HT1080 (cell line): Measurements from ENCODE around the gene HPRT1. TPM values are rescaled to one million over a fixed set of nuclear protein-coding genes. Genes with fewer than 3 reads are reported as not detected.
"Not testable (repeated sequence)": the region's sequence is repeated elsewhere in the genome, so short reads cannot be mapped to it uniquely, and the experiment has no call there.

Experiments
- DNase-seq: peaks from one replicate; pipeline ENCODE4 v3.0.0-alpha.2; 2015; ENCODE audit warnings: low read depth
- polyA plus RNA-seq, 2 experiments: library from polyadenylated mRNA; depleted of rRNA; stranded (reverse); fragments of >200 nt; gene quantifications; 2 replicates each; pipeline ENCODE4 v1.2.3, GENCODE V29; 2015
- total RNA-seq: library from RNA; depleted of rRNA; stranded (reverse); fragments of >200 nt; shearing (Covaris generic); gene quantifications from 2 replicates; pipeline ENCODE4 v1.2.3, GENCODE V29; 2014; rRNA removed

The HPRT1 gene, protein sequence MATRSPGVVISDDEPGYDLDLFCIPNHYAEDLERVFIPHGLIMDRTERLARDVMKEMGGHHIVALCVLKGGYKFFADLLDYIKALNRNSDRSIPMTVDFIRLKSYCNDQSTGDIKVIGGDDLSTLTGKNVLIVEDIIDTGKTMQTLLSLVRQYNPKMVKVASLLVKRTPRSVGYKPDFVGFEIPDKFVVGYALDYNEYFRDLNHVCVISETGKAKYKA
- 17.1 and 18.1 TPM in 2 replicates for total RNA-seq
- polyA plus RNA-seq (2015; cell fraction: cytosol; rRNA removed) = 132 and 147 TPM in 2 replicates
- polyA plus RNA-seq (2015; cell fraction: nucleus; rRNA removed) = 74.0 and 87.8 TPM in 2 replicates

DNA sequence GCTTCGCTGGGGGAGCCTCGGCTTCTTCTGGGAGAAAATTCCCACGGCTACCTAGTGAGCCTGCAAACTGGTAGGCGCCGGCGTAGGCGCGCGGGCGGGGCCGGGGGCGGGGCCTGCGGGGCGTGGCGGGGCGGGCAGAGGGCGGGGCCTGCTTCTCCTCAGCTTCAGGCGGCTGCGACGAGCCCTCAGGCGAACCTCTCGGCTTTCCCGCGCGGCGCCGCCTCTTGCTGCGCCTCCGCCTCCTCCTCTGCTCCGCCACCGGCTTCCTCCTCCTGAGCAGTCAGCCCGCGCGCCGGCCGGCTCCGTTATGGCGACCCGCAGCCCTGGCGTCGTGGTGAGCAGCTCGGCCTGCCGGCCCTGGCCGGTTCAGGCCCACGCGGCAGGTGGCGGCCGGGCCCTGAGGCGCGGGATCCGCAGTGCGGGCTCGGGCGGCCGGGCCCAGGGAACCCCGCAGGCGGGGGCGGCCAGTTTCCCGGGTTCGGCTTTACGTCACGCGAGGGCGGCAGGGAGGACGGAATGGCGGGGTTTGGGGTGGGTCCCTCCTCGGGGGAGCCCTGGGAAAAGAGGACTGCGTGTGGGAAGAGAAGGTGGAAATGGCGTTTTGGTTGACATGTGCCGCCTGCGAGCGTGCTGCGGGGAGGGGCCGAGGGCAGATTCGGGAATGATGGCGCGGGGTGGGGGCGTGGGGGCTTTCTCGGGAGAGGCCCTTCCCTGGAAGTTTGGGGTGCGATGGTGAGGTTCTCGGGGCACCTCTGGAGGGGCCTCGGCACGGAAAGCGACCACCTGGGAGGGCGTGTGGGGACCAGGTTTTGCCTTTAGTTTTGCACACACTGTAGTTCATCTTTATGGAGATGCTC, at the start of gene HPRT1:
Gene HPRT1, plus strand, starts transcription at position 161 of the 857 bp plus-strand sequence. Its CDS starts 147 bp downstream, at position 308.
- DNase-seq = peak; percentile 71

DNA sequence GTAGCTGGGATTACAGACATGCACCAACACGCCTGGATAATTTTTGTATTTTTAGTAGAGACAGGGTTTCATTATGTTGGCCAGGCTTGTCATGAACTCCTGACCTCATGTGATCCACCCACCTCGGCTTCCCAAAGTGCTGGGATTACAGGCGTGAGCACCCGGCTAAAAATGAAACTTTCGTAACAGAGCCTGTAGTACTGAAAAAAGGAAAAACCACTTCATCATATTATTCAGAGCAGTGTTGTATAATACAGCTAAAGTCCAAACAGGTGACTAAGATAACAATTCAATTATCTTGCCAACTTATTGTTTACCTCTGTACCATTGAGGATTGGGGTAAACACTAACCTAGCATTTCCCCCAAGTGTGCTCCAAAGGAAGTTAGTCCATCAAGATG, 43.9 kb upstream of the HPRT1 start:
- DNase-seq = no peak

DNA sequence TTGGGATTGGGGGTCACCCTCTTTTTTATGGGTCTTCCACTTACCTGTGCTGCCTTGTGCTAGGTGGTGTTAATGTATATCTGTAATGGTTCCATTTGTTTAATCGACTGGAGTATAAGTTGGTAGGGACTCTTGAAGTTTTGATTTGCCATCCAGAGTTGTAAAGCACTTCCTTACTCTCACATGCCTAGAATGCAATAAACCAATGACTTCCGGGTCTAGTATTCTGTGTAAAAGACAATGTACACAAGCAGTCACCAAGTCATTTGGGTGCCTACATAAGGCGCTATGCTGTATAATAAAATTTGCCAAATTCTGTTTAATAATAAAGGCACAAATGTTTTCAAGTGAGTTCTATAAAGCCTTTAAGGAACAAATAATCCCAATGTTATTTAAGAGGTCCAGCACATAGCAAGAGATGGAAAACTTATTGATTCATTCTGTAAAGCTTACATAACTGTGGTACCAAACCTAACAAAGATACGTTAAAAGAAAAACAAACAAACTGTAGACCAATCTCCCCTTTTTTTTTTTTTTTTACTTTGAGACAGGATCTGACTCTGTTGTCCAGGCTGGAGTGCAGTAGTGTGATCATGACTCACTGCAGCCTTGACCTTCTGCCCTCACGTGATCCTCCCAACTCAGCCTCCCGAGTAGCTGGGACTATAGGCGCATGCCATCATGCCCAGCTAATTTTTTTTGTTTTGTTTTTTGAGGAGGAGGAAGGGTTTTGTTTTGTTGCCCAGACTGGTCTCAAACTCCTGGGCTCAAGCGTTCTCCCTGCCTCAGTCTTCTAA, 41.5 kb upstream of the HPRT1 start:
- peak; percentile 3 for DNase-seq

DNA sequence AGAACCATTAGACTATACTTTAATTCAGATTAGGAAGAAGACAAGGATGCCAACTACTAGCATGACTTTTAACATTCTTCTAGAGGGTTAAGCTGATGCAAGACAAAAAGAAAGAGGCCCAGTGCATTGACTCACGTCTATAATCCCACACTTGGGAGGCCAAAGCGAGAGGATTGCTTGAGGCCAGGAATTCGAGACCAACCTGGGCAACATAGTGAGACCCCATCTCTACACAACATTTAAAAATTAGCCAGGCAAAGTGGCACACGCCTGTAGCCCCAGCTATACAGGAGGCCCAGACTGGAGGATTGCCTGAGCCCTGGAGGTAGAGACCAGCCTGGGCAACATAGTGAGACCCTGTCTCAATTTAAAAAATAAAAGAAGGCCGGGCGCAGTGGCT, 40.2 kb upstream of the HPRT1 start:
- no peak for DNase-seq

DNA sequence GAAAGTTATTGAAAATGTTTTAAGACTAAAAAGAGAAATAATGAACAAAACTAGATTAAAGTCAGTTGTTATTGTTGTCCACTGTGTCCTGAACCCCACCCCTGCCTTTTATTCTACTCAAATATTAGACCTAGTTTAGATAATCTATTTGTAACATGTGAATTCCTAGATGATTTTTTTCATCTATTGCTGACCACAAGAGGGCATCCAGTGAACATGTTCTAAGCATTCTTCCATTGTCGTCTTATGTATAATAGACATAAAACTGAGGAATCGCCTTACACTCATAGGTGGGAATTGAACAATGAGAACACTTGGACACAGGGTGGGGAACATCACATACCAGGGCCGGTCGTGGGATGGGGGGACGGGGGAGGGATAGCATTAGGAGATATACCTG, 36.4 kb upstream of the HPRT1 start:
- peak; percentile 23 for DNase-seq

DNA sequence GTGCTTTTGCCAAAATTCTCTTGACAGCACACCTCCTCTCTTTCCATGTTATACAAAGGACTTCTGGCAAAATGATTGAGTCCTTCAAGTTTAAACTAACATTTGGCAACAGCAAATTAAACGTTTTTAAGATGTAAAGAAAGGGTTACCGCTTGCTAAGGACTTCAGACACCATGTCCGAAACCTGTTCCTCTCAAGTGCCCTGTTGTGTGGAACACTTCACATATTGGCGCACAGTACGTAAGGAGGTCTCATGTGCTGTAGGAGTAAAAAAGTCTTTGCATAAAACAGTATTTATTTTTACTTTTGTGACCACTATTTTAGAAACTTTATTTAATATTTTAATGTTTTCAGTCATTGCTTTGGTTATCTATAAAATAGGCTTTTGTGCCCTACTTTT, 33.7 kb upstream of the HPRT1 start:
- no peak for DNase-seq

DNA sequence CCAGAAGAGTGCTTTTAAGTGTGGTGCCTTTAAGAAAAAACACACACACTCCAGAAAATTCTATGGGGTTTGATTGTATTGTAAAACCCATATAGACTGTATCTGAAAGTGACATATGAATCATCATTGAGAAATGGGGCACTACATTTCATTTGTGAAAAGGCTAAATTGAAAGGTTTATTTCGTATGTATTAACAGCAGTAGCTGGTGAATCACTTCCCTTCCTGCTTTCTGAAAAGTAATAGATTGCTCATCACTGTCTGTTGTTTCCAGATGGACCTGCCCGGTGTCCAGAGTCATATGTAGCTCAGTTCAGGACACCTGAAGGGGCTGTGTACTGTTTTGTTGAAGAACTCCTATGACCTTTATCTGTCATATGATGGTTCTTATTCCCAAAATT, 28.1 kb upstream of the HPRT1 start:
- DNase-seq = peak; percentile 86

DNA sequence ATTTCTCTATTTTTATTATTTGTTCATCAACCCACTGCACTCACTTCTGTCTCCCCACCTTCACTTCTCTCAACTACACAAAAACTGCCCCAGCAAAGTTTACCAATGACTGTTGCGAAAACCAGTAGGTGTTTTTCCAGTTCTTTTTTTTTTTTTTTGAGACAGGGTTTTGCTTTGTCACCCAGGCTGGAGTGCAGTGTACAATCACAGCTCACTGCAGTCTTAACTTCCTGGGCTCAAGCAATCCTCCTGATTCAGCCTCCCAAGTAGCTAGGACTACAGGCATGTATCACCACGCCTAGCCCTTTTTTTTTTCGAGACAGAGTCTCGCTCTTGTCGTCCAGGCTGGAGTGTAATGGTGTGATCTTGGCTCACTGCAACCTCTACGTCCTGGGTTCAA, 24.1 kb upstream of the HPRT1 start:
- no peak for DNase-seq

DNA sequence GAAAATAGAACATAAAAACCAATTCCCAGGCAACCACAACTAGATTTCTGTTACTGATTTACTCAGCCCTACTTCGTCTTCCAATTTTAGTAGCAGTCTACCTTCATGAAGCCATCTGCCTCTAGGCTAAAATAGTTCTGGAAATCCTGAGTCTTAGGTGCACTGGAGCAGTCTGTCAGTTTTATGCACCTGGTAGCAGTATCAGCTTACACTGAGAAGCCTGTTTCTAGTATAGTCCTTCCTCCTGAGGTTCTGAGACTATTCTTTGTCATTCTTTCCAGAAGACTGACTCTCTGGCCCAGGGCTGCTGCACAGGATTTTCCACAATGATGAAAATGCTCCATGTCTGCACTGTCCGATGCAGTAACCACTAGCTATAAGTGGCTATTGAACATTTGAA, 16.9 kb upstream of the HPRT1 start:
- DNase-seq = no peak

DNA sequence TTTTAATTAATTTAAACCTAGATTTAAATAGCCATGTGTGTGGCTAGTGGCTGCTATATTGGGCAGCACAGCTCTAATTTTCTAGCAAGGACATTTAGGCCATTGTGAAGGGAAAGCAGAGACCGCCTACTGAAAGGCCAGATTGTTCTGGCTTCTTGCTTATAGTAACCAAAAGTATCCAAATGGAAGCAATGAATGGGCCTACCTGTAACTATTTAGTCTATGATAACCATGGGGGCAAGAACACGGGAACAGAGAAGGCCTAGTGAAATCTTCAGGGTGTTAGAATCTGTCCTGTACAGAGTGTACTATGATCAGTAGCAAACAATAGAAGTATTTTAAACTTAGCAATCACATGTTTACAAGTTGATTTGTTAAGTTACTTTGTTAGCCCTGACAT, 16.5 kb upstream of the HPRT1 start:
- DNase-seq = no peak

DNA sequence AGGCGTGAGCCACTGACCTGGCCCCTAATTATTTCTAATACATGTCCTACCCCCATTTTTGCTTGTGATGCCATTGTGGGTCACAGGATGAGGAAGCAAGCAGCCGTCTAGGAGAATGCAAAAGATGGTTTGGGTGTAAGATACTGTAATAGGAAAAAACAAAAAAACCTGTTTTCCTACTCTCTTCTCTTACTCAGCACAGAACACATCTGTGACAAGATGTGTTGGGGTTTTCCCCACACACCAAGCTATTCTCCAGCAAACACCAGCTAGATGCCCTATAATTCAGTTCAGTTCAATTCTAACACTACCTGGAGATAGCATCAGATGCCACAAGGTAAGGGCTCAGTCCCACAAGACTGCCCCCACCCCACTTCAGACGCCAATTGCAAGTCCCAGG, 15.3 kb upstream of the HPRT1 start:
- DNase-seq = no peak

DNA sequence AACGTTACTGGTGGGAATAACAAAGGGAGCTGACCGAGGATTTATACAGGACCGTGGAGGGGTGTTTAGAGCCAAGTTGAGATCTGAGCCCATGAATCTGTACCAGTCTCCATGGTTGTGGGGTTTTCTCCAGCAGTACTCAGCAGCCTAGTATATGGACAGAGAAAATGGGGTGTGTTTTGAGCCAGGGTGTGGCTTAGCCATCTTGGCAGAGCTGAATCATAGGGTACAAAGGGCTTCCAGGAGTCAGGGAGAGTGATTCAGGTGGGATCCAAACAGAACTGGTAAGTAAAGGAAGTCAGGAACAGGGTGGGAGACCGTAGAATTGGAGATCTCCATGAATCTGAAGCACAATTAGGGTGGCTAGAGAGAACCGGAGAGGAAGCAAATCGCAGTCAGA, 7.4 kb upstream of the HPRT1 start:
- DNase-seq = no peak

DNA sequence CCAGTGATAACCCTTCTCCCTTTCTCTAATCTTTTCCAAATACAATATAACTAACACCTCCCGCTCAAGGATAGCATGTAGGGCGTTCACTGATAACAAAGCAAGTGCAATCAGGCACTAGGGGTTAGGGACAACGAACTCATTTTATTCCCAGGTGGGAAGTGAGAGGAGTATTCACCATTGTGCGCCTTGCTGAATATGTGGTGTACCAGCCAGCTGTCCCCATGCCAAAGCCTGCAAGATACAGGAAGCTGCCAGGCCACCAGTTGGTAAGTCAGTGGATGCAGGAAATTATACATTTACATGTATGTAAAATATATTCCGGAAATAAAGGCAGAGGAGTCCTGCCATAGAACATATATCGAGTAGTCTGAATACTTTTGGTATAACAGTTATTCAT, 6.3 kb upstream of the HPRT1 start:
- DNase-seq = no peak

DNA sequence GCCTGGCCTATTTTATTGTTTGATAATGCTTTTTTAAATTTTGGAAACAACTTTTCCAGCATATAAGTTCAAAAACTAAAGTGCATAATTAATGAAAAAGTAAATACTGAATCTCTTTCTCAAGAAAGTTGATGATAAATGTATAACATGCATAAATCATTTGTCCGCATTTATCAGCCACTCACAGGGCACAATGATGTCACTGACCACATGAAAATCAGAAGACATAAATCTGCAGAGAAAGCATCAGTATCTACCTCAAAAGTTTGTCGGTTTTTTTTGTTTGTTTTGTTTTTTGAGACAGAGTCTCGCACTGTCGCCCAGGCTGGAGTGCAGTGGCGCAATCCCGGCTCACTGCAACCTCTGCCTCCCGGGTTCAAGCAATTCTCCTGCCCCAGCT, 5.5 kb upstream of the HPRT1 start:
- DNase-seq = no peak

DNA sequence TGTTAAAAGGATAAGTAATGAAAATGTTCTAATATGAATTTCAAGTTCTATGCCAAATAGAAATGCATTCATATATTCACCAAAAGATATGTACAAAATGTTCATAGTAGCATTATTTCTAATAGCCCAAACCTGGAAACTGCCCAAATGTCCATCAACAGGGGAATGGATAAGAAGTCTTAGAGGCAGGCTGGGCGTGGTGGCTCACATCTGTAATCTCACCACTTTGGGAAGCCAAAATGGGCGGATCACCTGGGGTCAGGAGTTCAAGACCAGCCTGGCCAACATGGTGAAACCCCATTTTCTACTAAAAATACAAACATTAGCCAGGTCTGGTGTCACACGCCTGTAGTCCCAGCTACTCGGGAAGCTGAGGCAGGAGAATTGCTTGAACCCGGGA, 2.3 kb upstream of the HPRT1 start:
- no peak for DNase-seq

DNA sequence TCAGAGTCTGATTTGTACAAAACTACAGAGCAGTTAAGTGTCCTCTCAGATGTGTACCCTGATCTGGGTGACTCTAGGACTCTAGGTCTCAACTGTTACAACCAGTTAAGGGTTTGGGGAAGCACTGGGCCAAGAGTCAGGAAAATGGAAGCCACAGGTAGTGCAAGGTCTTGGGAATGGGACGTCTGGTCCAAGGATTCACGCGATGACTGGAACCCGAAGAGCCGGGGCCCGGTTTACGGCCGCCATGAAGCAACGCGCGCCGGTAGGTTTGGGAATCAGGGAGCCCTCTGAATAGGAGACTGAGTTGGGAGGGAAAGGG, 321 bp upstream of the HPRT1 start:
- peak; percentile 13 for DNase-seq

DNA sequence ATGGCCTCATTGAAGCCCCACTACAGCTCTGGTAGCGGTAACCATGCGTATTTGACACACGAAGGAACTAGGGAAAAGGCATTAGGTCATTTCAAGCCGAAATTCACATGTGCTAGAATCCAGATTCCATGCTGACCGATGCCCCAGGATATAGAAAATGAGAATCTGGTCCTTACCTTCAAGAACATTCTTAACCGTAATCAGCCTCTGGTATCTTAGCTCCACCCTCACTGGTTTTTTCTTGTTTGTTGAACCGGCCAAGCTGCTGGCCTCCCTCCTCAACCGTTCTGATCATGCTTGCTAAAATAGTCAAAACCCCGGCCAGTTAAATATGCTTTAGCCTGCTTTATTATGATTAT, 876 bp downstream of the HPRT1 start:
- peak; percentile 13 for DNase-seq

DNA sequence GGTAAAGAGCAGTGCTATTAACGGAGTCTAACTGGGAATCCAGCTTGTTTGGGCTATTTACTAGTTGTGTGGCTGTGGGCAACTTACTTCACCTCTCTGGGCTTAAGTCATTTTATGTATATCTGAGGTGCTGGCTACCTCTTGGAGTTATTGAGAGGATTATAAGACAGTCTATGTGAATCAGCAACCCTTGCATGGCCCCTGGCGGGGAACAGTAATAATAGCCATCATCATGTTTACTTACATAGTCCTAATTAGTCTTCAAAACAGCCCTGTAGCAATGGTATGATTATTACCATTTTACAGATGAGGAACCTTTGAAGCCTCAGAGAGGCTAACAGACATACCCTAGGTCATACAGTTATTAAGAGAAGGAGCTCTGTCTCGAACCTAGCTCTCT, 1.5 kb downstream of the HPRT1 start:
- peak; percentile 25 for DNase-seq

DNA sequence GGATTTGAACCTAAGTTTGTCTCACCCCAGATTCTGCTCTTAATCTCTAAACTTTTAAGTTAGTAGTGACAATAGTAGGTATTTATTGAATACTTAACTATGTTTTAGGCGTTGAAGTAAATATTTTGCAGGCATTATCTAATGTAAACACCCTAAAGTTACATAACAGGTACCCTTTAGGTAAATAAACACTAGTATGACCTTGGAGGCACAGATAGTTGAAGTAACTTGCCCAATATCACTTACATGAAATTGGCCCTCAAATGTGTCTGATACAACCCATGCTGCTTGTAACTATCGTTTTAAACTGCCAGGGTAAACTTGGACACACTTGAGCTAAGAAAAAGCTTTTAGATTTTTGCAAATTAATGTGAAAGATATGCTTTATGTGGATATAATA, 3.0 kb downstream of the HPRT1 start:
- DNase-seq = no peak

DNA sequence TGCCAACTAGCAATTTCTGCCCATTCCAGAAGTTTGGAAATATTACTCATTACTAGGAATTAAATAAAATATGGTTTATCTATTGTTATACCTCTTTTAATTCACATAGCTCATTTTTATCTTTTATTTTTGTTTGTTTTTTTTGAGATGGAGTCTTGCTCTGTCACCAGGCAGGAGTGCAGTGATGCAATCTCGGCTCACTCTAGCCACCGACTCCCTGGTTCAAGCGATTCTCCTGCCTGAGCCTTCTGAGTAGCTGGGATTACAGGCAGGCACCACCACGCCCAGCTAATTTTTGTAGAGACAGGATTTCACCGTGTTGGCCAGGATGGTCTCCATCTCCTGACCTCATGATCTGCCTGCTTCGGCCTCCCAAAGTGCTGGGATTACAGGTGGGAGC, 4.5 kb downstream of the HPRT1 start:
- DNase-seq = not testable (repeated sequence)

DNA sequence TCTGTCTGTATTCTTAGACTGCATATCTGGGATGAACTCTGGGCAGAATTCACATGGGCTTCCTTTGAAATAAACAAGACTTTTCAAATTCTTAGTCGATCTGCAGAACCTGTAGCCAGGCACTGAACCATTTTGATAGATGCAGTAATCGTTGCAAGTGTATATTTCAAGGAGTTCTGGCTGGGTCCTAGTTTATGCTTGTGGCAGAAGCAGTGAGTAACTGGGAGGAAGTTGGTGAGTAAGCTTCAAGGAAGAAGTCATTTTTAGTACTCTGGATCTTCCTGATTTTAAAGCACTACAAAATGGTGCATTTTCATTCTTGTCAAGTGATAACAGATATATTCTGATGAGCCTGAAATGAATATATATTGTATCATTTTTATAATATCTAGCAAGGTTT, 9.5 kb downstream of the HPRT1 start:
- peak; percentile 65 for DNase-seq

DNA sequence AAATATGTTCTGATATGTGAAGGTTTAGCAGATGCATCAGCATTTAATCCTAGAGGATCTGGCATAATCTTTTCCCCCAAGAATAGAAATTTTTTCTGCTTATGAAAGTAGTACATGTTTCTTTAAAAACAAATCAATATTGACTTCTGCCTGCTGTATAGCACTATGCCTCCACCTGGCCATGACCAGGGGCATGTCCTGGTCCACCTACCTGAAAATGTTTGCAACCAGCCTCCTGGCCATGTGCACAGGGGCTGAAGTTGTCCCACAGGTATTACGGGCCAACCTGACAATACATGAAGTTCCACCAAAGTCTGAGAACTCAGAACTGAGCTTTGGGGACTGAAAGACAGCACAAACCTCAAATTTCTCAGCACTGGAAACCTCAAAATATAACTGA, 10.0 kb downstream of the HPRT1 start:
- no peak for DNase-seq
